GM18499 (cell line): ENCODE measurements around the gene DYNC1H1.

Experiments used
- ATAC-seq: cut with Tn5 transposase; IDR thresholded peaks from one replicate; pipeline ENCODE4 v1.9.1; 2021; ENCODE audit warnings: moderate number of reproducible peaks; ENCODE audit not compliant: insufficient read depth, unreplicated experiment

The DYNC1H1 gene

GRCh38 chr14:102028733-102029132 is 64.4 kb downstream of the DYNC1H1 start:
- ATAC-seq = no peak

- ATAC-seq = no peak
These were observed 65.6 kb downstream of the DYNC1H1 start for GRCh38 chr14:102029956-102030355.

- ATAC-seq = no peak
These were observed 68.9 kb downstream of the DYNC1H1 start for GRCh38 chr14:102033241-102033640.

- no peak for ATAC-seq
These were observed 69.9 kb downstream of the DYNC1H1 start for GRCh38 chr14:102034301-102034700.

- no peak for ATAC-seq
These were observed 71.5 kb downstream of the DYNC1H1 start for GRCh38 chr14:102035914-102036313.

GRCh38 chr14:102037686-102038085 is 73.3 kb downstream of the DYNC1H1 start:
- ATAC-seq = no peak

GRCh38 chr14:102039157-102039556 is 74.8 kb downstream of the DYNC1H1 start:
- ATAC-seq = no peak

GRCh38 chr14:102040153-102040552 is 75.8 kb downstream of the DYNC1H1 start:
- ATAC-seq = no peak

- ATAC-seq = no peak
These were observed 78.3 kb downstream of the DYNC1H1 start for GRCh38 chr14:102042699-102043098.

- no peak for ATAC-seq
These were observed 79.1 kb downstream of the DYNC1H1 start for GRCh38 chr14:102043251-102044025.

GRCh38 chr14:102044566-102044965 is 80.2 kb downstream of the DYNC1H1 start:
- ATAC-seq = no peak

GRCh38 chr14:102046337-102047278 is 82.2 kb downstream of the DYNC1H1 start:
- no peak for ATAC-seq

- ATAC-seq = no peak
These were observed 83.6 kb downstream of the DYNC1H1 start for GRCh38 chr14:102047808-102048540.

GRCh38 chr14:102049258-102050025 is 85.1 kb downstream of the DYNC1H1 start:
- ATAC-seq = no peak

GRCh38 chr14:102050026-102050405 is 85.6 kb downstream of the DYNC1H1 start:
- no peak for ATAC-seq

GRCh38 chr14:102050625-102051024 is 86.3 kb downstream of the DYNC1H1 start:
- ATAC-seq = no peak

- ATAC-seq = no peak
These were observed 88.1 kb downstream of the DYNC1H1 start for GRCh38 chr14:102052522-102052921.

GRCh38 chr14:102055181-102055901 is 91.0 kb downstream of the DYNC1H1 start:
- no peak for ATAC-seq

- ATAC-seq = no peak
These were observed 92.5 kb downstream of the DYNC1H1 start for GRCh38 chr14:102056694-102057442.
